Right lung (tissue), 10 donors: Measurements from ENCODE around the gene TMCC3. TPM values are rescaled to one million over a fixed set of nuclear protein-coding genes. Genes with fewer than 3 reads are reported as not detected.
"Not testable (repeated sequence)": the region's sequence is repeated elsewhere in the genome, so short reads cannot be mapped to it uniquely, and the experiment has no call there.

Experiments used
- DNase-seq, 2 donors: peaks; one replicate each; pipeline ENCODE4 v3.0.0-alpha.2; 2013
- long read RNA-seq, 8 donors: transcript quantifications; one replicate each; lab custom pipeline, GENCODE V29; 2026
- polyA plus RNA-seq, 5 donors: library from polyadenylated mRNA; unstranded; fragments of 120-200 nt; gene quantifications; one replicate each; pipeline versions ENCODE4 v1.2.1 to v1.2.3, GENCODE V29; 2013; ENCODE audit warnings: inconsistent platforms in 1 of 5, low replicate concordance in 1 of 5; ENCODE audit not compliant: insufficient read length in 5 of 5, insufficient read depth in 1 of 5

Gene TMCC3
- polyA plus RNA-seq: 1 to 10 TPM; 4.7 to 8.3 (median 6.0) TPM
- long read RNA-seq, donor 1, full-length matches to known transcripts: 3 of 3 reads
- long read RNA-seq, donor 1, partial matches to known transcripts: 0 of 3 reads
- long read RNA-seq, donor 1, other reads (novel, unspliced or antisense): 0 of 3 reads
- long read RNA-seq, donor 2: 0 reads
- long read RNA-seq, donor 3: 0 reads
- long read RNA-seq, donor 4, full-length matches to known transcripts: 1 of 1 reads
- long read RNA-seq, donor 4, partial matches to known transcripts: 0 of 1 reads
- long read RNA-seq, donor 4, other reads (novel, unspliced or antisense): 0 of 1 reads
- long read RNA-seq, donor 5: 0 reads
- long read RNA-seq, donor 6: 0 reads
- long read RNA-seq, donor 7, full-length matches to known transcripts: 2 of 2 reads
- long read RNA-seq, donor 7, partial matches to known transcripts: 0 of 2 reads
- long read RNA-seq, donor 7, other reads (novel, unspliced or antisense): 0 of 2 reads
- long read RNA-seq, donor 8, full-length matches to known transcripts: 1 of 1 reads
- long read RNA-seq, donor 8, partial matches to known transcripts: 0 of 1 reads
- long read RNA-seq, donor 8, other reads (novel, unspliced or antisense): 0 of 1 reads

GRCh38 chr12:94650143-94651056 lies at the start of gene TMCC3:
Gene TMCC3, minus strand, starts transcription at chr12:94650557. Its CDS starts 127 bp downstream, at chr12:94650430.
- DNase-seq: peak; percentile 48 to 51

- DNase-seq: no peak
Measured at GRCh38 chr12:94699801-94700200, 49.4 kb upstream of the TMCC3 start.

- DNase-seq: no peak
Measured at GRCh38 chr12:94698578-94698977, 48.2 kb upstream of the TMCC3 start.

- DNase-seq: no peak
Measured at GRCh38 chr12:94697631-94698030, 47.3 kb upstream of the TMCC3 start.

- DNase-seq: no peak
Measured at GRCh38 chr12:94694732-94695131, 44.4 kb upstream of the TMCC3 start.

- not testable (repeated sequence) for DNase-seq
Measured at GRCh38 chr12:94692826-94693225, 42.5 kb upstream of the TMCC3 start.

- peak; percentile 46 to 69 for DNase-seq
Measured at GRCh38 chr12:94690198-94690771, 39.9 kb upstream of the TMCC3 start.

GRCh38 chr12:94689646-94690036 lies 39.3 kb upstream of the TMCC3 start:
- DNase-seq: no peak

- DNase-seq: no peak
Measured at GRCh38 chr12:94689002-94689645, 38.8 kb upstream of the TMCC3 start.

- DNase-seq: no peak
Measured at GRCh38 chr12:94687891-94688290, 37.5 kb upstream of the TMCC3 start.

GRCh38 chr12:94686834-94687628 lies 36.7 kb upstream of the TMCC3 start:
- DNase-seq: no peak

- no peak for DNase-seq
Measured at GRCh38 chr12:94684416-94685142, 34.2 kb upstream of the TMCC3 start.

GRCh38 chr12:94679554-94680195 lies 29.3 kb upstream of the TMCC3 start:
- no peak for DNase-seq

GRCh38 chr12:94678849-94679248 lies 28.5 kb upstream of the TMCC3 start:
- DNase-seq: no peak

GRCh38 chr12:94678379-94678778 lies 28.0 kb upstream of the TMCC3 start:
- DNase-seq: no peak

- no peak for DNase-seq
Measured at GRCh38 chr12:94677778-94678177, 27.4 kb upstream of the TMCC3 start.

GRCh38 chr12:94676922-94677321 lies 26.6 kb upstream of the TMCC3 start:
- no peak for DNase-seq

- no peak for DNase-seq
Measured at GRCh38 chr12:94676031-94676641, 25.8 kb upstream of the TMCC3 start.

GRCh38 chr12:94674835-94675234 lies 24.5 kb upstream of the TMCC3 start:
- DNase-seq: no peak
